ENCODE measurements around the gene SCN4B.

DNA sequence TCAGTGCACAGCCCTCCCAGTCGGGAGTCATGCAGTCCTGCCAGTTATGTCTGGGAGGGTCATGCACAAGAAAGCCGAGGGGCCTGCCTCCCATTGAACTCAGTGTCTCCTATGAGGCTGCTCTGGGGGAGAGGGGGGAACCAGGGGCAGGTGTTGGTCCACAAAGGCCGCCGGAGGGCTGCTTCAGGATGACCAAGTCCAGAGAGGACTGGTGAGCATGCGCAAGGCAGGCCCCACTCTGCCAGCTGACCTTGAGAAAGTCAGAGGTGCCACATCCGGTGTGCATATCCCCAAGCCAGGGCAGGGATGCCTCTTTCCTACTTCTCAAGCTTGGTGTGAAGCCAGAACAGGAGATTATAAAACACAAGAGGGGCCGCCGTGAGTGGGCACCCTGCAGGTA, 4.4 kb downstream of the SCN4B start:
- TF ChIP-seq POLR2A (IDR thresholded peaks at IDR 0.05; ENCODE audit: low read depth, low read length) (no peak), TAF1 (IDR thresholded peaks at IDR 0.05; ENCODE audit: borderline replicate concordance, low read depth, low read length) (no peak), POLR2AphosphoS5 (IDR thresholded peaks at IDR 0.05; ENCODE audit: low read depth, low read length) (no peak)
